Testis (tissue), 2 donors: ENCODE data around the gene SRSF8.

Experiments used
- CTCF ChIP-seq, 3 experiments: fragments of 450-650 bp in 2 of 3; fragments of 200-600 bp in 1 of 3; sonication (generic) in 1 of 3; IDR thresholded peaks; one replicate each; pipeline ENCODE4 v1.5.1; 2016 to 2019; ENCODE audit warnings: antibody characterized with exemption in 3 of 3, mild to moderate bottlenecking in 2 of 3, moderate library complexity in 1 of 3
- POLR2A ChIP-seq: fragments of 450-650 bp; IDR thresholded peaks from one replicate; pipeline ENCODE4 v1.6.1; 2017; ENCODE audit warnings: antibody characterized with exemption, mild to moderate bottlenecking, moderate library complexity

- TF ChIP-seq CTCF (IDR thresholded peaks at IDR 0.05): no peak
- no peak for TF ChIP-seq POLR2A
Measured at GRCh38 chr11:95088946-95089619, 22.4 kb downstream of the SRSF8 start.
